ENCODE results near the gene AGT.
"Not testable (repeated sequence)": the region's sequence is repeated elsewhere in the genome, so short reads cannot be mapped to it uniquely, and the experiment has no call there.

Gene AGT

GRCh38 chr1:230730977-230731376, 17.1 kb upstream of the AGT start:
- no peak for DNase-seq (ENCODE audit: low read depth in 1 of 2, low spot score in 1 of 2)
- H3K27me3 ChIP-seq (ENCODE audit: insufficient read depth, poor library complexity, severe bottlenecking), result no peaks in the 10 kb centered on the region
- no peak overlapping the region for H3K4me3 ChIP-seq (replicated peaks; ENCODE audit: insufficient read depth, low read length)
- TF ChIP-seq REST (IDR thresholded peaks at IDR 0.05; ENCODE audit: insufficient replicate concordance, low read depth) (no peak), GABPA (IDR thresholded peaks at IDR 0.05; ENCODE audit: low read depth) (no peak), CTCF (IDR thresholded peaks at IDR 0.05; ENCODE audit: insufficient read depth, low read length) (no peak), POLR2AphosphoS5 (IDR thresholded peaks at IDR 0.05; ENCODE audit: low read depth) (no peak), SPI1 (IDR thresholded peaks at IDR 0.05; ENCODE audit: borderline replicate concordance, low read depth) (no peak)
- no peak overlapping the region for H3K27ac ChIP-seq (replicated peaks)

- no peak overlapping the region for H3K27ac ChIP-seq (replicated peaks)
- no peak for DNase-seq (ENCODE audit: low read depth in 1 of 2, low spot score in 1 of 2)
- TF ChIP-seq GABPA (IDR thresholded peaks at IDR 0.05; ENCODE audit: low read depth) (no peak), CTCF (IDR thresholded peaks at IDR 0.05; ENCODE audit: insufficient read depth, low read length) (no peak), SPI1 (IDR thresholded peaks at IDR 0.05; ENCODE audit: borderline replicate concordance, low read depth) (no peak)
Measured at GRCh38 chr1:230728710-230729392, 14.9 kb upstream of the AGT start.

GRCh38 chr1:230725256-230726012, 11.5 kb upstream of the AGT start:
- TF ChIP-seq GABPA (IDR thresholded peaks at IDR 0.05; ENCODE audit: low read depth), result no peak
- TF ChIP-seq REST (IDR thresholded peaks at IDR 0.05; ENCODE audit: insufficient replicate concordance, low read depth), result no peak
- no peak for TF ChIP-seq POLR2AphosphoS5 (IDR thresholded peaks at IDR 0.05; ENCODE audit: low read depth)
- no peak for TF ChIP-seq SPI1 (IDR thresholded peaks at IDR 0.05; ENCODE audit: borderline replicate concordance, low read depth)
- TF ChIP-seq CTCF (IDR thresholded peaks at IDR 0.05; ENCODE audit: insufficient read depth, low read length), result no peak
- Histone ChIP-seq H3K4me3 (replicated peaks; ENCODE audit: insufficient read depth, low read length) (no peak overlapping the region), H3K27ac (replicated peaks) (no peak overlapping the region), H3K27me3 (ENCODE audit: insufficient read depth, poor library complexity, severe bottlenecking) (no peaks in the 10 kb centered on the region)
- DNase-seq (ENCODE audit: low read depth in 1 of 2, low spot score in 1 of 2), result no peak

More at GRCh38 chr1:230728710-230729392, 14.9 kb upstream of the AGT start:
- Histone ChIP-seq H3K4me3 (replicated peaks; ENCODE audit: insufficient read depth, low read length) (no peak overlapping the region), H3K27me3 (ENCODE audit: insufficient read depth, poor library complexity, severe bottlenecking) (no peaks in the 10 kb centered on the region)

GRCh38 chr1:230721849-230722522, 8.1 kb upstream of the AGT start:
- H3K27me3 ChIP-seq (ENCODE audit: insufficient read depth, poor library complexity, severe bottlenecking); DNase-seq (ENCODE audit: low read depth in 1 of 2, low spot score in 1 of 2); H3K27ac ChIP-seq (replicated peaks); H3K4me3 ChIP-seq (replicated peaks; ENCODE audit: insufficient read depth, low read length): not testable (repeated sequence)

All from HL-60 (cell line).